ENCODE results near the gene NKX6-2.

Gene NKX6-2

DNA sequence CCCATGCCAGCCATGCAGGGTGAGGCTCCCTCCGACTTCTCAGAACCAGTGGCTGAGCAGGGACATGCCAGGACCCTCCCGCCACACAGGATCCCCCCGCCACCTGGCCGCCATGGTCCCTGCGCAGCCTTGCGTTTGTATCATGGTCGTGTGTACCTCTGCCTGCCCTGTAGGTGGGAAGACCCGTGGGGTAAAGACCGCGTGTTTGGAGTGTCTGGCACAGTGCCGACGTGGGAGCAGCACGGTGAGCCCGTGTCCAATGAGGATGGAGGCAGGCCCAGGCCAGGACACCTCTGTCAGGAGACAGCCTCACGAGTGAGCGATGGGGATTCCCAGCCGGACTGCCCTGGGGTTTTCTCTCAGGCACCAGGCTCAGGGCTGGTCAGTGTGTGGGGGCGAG is 31.9 kb downstream of the NKX6-2 start:
- no peaks in the 10 kb centered on the region for H3K36me3 ChIP-seq (ENCODE audit: insufficient read depth)
- H3K4me3 ChIP-seq (IDR thresholded peaks at IDR 0.05; ENCODE audit: insufficient read depth, low read depth, low read length) = no peak overlapping the region
- no peak overlapping the region for H2AFZ ChIP-seq (ENCODE audit: low read depth)
- no peak overlapping the region for H3K27ac ChIP-seq
- no peaks in the 10 kb centered on the region for H3K79me2 ChIP-seq (ENCODE audit: insufficient read depth, low read depth)
- H4K20me1 ChIP-seq (ENCODE audit: insufficient read depth) = no peaks in the 10 kb centered on the region
- no peaks in the 10 kb centered on the region for H3K27me3 ChIP-seq (ENCODE audit: insufficient read depth, low read depth)
- no peak overlapping the region for H3K9ac ChIP-seq
- H3K4me2 ChIP-seq = no peak overlapping the region
- TF ChIP-seq, protein P1, sequence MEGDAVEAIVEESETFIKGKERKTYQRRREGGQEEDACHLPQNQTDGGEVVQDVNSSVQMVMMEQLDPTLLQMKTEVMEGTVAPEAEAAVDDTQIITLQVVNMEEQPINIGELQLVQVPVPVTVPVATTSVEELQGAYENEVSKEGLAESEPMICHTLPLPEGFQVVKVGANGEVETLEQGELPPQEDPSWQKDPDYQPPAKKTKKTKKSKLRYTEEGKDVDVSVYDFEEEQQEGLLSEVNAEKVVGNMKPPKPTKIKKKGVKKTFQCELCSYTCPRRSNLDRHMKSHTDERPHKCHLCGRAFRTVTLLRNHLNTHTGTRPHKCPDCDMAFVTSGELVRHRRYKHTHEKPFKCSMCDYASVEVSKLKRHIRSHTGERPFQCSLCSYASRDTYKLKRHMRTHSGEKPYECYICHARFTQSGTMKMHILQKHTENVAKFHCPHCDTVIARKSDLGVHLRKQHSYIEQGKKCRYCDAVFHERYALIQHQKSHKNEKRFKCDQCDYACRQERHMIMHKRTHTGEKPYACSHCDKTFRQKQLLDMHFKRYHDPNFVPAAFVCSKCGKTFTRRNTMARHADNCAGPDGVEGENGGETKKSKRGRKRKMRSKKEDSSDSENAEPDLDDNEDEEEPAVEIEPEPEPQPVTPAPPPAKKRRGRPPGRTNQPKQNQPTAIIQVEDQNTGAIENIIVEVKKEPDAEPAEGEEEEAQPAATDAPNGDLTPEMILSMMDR (conservative IDR thresholded peaks at IDR 0.05; ENCODE audit: low read depth, low read length) = no peak
- no peaks in the 10 kb centered on the region for H3K4me1 ChIP-seq (ENCODE audit: low read depth, poor library complexity, severe bottlenecking)

DNA sequence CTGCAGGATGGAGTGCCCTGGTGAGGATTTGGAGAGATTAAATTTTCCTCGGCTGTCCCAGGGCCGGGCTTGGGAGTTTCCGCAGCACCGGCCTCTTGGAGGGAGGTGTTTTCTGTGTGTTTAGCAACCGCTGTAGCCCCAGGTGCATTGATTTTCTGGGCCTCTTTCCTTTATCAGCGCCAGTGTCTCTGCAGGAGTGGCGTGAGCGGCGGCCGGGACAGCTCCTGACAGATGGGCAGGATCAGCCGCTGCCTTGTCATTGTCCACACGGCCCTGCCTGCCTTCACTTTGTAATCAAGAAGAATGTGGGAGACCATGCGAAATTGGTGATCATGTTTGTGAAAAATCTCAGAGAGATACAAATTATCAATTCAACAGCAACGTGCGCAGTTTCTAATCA is 32.4 kb downstream of the NKX6-2 start:
- Histone ChIP-seq H3K4me2 (no peak overlapping the region), H3K27ac (no peak overlapping the region), H3K36me3 (ENCODE audit: insufficient read depth) (no peaks in the 10 kb centered on the region), H3K79me2 (ENCODE audit: insufficient read depth, low read depth) (no peaks in the 10 kb centered on the region), H3K27me3 (ENCODE audit: insufficient read depth, low read depth) (no peaks in the 10 kb centered on the region), H4K20me1 (ENCODE audit: insufficient read depth) (no peaks in the 10 kb centered on the region), H3K9ac (no peak overlapping the region), H2AFZ (ENCODE audit: low read depth) (no peak overlapping the region), H3K4me1 (ENCODE audit: low read depth, poor library complexity, severe bottlenecking) (no peaks in the 10 kb centered on the region), H3K4me3 (IDR thresholded peaks at IDR 0.05; ENCODE audit: insufficient read depth, low read depth, low read length) (no peak overlapping the region)
- TF ChIP-seq, protein P1 (conservative IDR thresholded peaks at IDR 0.05; ENCODE audit: low read depth, low read length) = no peak

GRCh38 chr10:132752961-132753360 is 33.0 kb downstream of the NKX6-2 start:
- H3K27me3 ChIP-seq (ENCODE audit: insufficient read depth, low read depth) = no peaks in the 10 kb centered on the region
- H3K4me1 ChIP-seq (ENCODE audit: low read depth, poor library complexity, severe bottlenecking) = no peaks in the 10 kb centered on the region
- no peaks in the 10 kb centered on the region for H3K79me2 ChIP-seq (ENCODE audit: insufficient read depth, low read depth)
- TF ChIP-seq, protein P1 (conservative IDR thresholded peaks at IDR 0.05; ENCODE audit: low read depth, low read length) = no peak
- H3K9ac ChIP-seq = no peak overlapping the region
- no peak overlapping the region for H3K4me2 ChIP-seq
- H4K20me1 ChIP-seq (ENCODE audit: insufficient read depth) = no peaks in the 10 kb centered on the region
- H3K4me3 ChIP-seq (IDR thresholded peaks at IDR 0.05; ENCODE audit: insufficient read depth, low read depth, low read length) = no peak overlapping the region
- H3K27ac ChIP-seq = no peak overlapping the region
- no peak overlapping the region for H2AFZ ChIP-seq (ENCODE audit: low read depth)
- no peaks in the 10 kb centered on the region for H3K36me3 ChIP-seq (ENCODE audit: insufficient read depth)

DNA sequence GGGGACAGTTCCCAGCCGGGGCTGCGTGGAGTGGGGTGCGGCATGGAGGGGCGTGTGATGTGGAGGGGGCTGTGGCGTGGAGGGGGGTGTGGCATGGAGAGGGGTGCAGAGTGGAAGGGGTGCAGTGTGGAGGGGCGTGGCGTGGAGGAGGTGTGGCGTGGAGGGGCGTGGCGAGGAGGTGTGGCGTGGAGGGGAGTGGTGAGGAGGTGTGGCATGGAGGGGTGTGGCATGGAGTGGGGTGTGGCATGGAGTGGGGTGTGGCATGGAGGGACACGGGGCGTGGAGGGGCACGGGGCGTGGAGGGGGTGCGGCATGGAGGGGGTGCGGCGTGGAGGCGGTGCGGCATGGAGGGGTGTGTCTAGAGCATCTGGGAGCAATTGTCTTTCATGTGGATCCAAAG is 33.6 kb downstream of the NKX6-2 start:
- Histone ChIP-seq H3K4me1 (ENCODE audit: low read depth, poor library complexity, severe bottlenecking) (no peaks in the 10 kb centered on the region), H4K20me1 (ENCODE audit: insufficient read depth) (no peaks in the 10 kb centered on the region)
- TF ChIP-seq, protein P1 (conservative IDR thresholded peaks at IDR 0.05; ENCODE audit: low read depth, low read length) = no peak

More for the DNA sequence above, 33.6 kb downstream of the NKX6-2 start:
- H3K36me3 ChIP-seq (ENCODE audit: insufficient read depth) = no peaks in the 10 kb centered on the region
- H3K4me2 ChIP-seq = no peak overlapping the region
- H3K27ac ChIP-seq = no peak overlapping the region
- no peaks in the 10 kb centered on the region for H3K79me2 ChIP-seq (ENCODE audit: insufficient read depth, low read depth)
- no peak overlapping the region for H3K4me3 ChIP-seq (IDR thresholded peaks at IDR 0.05; ENCODE audit: insufficient read depth, low read depth, low read length)
- no peak overlapping the region for H3K9ac ChIP-seq
- H3K27me3 ChIP-seq (ENCODE audit: insufficient read depth, low read depth) = no peaks in the 10 kb centered on the region
- H2AFZ ChIP-seq (ENCODE audit: low read depth) = no peak overlapping the region
